WTC11 (cell line): ENCODE results near the gene ING1. TPM values are rescaled to one million over a fixed set of nuclear protein-coding genes. Genes with fewer than 3 reads are reported as not detected.

ENCODE experiments used
- ATAC-seq: fragments of 200-7000 bp; cut with Tn5 transposase; 2 replicates; pipeline ENCODE4 v1.10.0; 2021; ENCODE audit warnings: mild to moderate bottlenecking, moderate library complexity
- CTCF ChIA-PET: fragments of 300-600 bp; sonication (Branson Sonifier 250); formaldehyde crosslinking; loops from one replicate; lab custom pipeline; 2021; ENCODE audit warnings: antibody characterized with exemption; lab: Charles Lee
- POLR2A ChIA-PET: fragments of 350-600 bp; sonication (Branson Sonifier 250); formaldehyde crosslinking; loops from one replicate; lab custom pipeline; 2021; ENCODE audit warnings: antibody characterized with exemption; lab: Charles Lee
- DNase-seq: peaks from one replicate; pipeline ENCODE4 v3.0.0; 2021; ENCODE audit warnings: low spot score
- H3K27ac Mint-ChIP-seq: 2 replicates; pipeline ENCODE4 v1.8.0; 2021; ENCODE audit warnings: mixed read lengths
- H3K27me3 Mint-ChIP-seq: 2 replicates; pipeline ENCODE4 v1.8.0; 2021; ENCODE audit warnings: low read depth, mild to moderate bottlenecking, moderate library complexity, mixed read lengths
- H3K36me3 Mint-ChIP-seq: 2 replicates; pipeline ENCODE4 v1.8.0; 2021; ENCODE audit warnings: mixed read lengths
- H3K4me1 Mint-ChIP-seq: 2 replicates; pipeline ENCODE4 v1.8.0; 2022; ENCODE audit warnings: mixed read lengths
- H3K4me3 Mint-ChIP-seq: 2 replicates; pipeline ENCODE4 v1.8.0; 2021; ENCODE audit warnings: mild to moderate bottlenecking, moderate library complexity, mixed read lengths
- H3K9me3 Mint-ChIP-seq: 2 replicates; pipeline ENCODE4 v1.8.0; 2021; ENCODE audit warnings: mixed read lengths
- AR ChIP-seq: fragments of 250-450 bp; sonication (Bioruptor Pico); IDR thresholded peaks from 2 replicates; pipeline ENCODE4 v1.9.0; 2021; ENCODE audit warnings: mild to moderate bottlenecking
- ATF1 ChIP-seq: sonication (generic); formaldehyde crosslinking; IDR thresholded peaks from 2 replicates; pipeline ENCODE4 v1.8.1; 2023; ENCODE audit warnings: mild to moderate bottlenecking, moderate library complexity, missing genetic modification reagents
- CBFB ChIP-seq: sonication (generic); formaldehyde crosslinking; IDR thresholded peaks from 2 replicates; pipeline ENCODE4 v1.8.1; 2022; ENCODE audit warnings: mild to moderate bottlenecking, low read depth, missing genetic modification reagents
- ELF4 ChIP-seq: sonication (generic); formaldehyde crosslinking; IDR thresholded peaks from 2 replicates; pipeline ENCODE4 v1.8.1; 2022; ENCODE audit warnings: low read depth, mild to moderate bottlenecking, moderate library complexity, missing genetic modification reagents
- ETV6 ChIP-seq: sonication (generic); formaldehyde crosslinking; IDR thresholded peaks from 2 replicates; pipeline ENCODE4 v1.8.1; 2022; ENCODE audit warnings: mild to moderate bottlenecking, missing genetic modification reagents
- GTF2I ChIP-seq: fragments of 250-450 bp; sonication (Bioruptor Pico); conservative IDR thresholded peaks from 2 replicates; pipeline ENCODE4 v1.4.0; 2021; ENCODE audit warnings: mild to moderate bottlenecking
- HMGA2 ChIP-seq: fragments of 250-450 bp; sonication (Bioruptor Pico); IDR thresholded peaks from 2 replicates; pipeline ENCODE4 v1.4.0; 2021; ENCODE audit warnings: mild to moderate bottlenecking, moderate library complexity
- KAT7 ChIP-seq: sonication (generic); formaldehyde crosslinking; IDR thresholded peaks from 2 replicates; pipeline ENCODE4 v1.8.1; 2023; ENCODE audit warnings: missing genetic modification reagents, mild to moderate bottlenecking, borderline replicate concordance
- PRDM15 ChIP-seq: sonication (generic); formaldehyde crosslinking; IDR thresholded peaks from 2 replicates; pipeline ENCODE4 v1.8.0; 2022; ENCODE audit warnings: missing genetic modification reagents
- SMAD4 ChIP-seq: sonication (generic); formaldehyde crosslinking; IDR thresholded peaks from 2 replicates; pipeline ENCODE4 v1.8.0; 2022; ENCODE audit warnings: mild to moderate bottlenecking, missing genetic modification reagents
- SOX15 ChIP-seq: fragments of 250-450 bp; sonication (Bioruptor Pico); IDR thresholded peaks from 2 replicates; pipeline ENCODE4 v1.9.0; 2021; ENCODE audit warnings: mild to moderate bottlenecking
- TCF7 ChIP-seq: sonication (generic); formaldehyde crosslinking; IDR thresholded peaks from 2 replicates; pipeline ENCODE4 v1.8.0; 2022; ENCODE audit warnings: mild to moderate bottlenecking, low read depth, missing genetic modification reagents, moderate library complexity
- TP53 ChIP-seq: sonication (generic); formaldehyde crosslinking; IDR thresholded peaks from 2 replicates; pipeline ENCODE4 v1.8.1; 2023; ENCODE audit warnings: mild to moderate bottlenecking, missing genetic modification reagents
- ZMAT4 ChIP-seq: fragments of 250-450 bp; sonication (Bioruptor Pico); IDR thresholded peaks from 2 replicates; pipeline ENCODE4 v1.9.0; 2021; ENCODE audit warnings: mild to moderate bottlenecking
- ZNF121 ChIP-seq: sonication (generic); formaldehyde crosslinking; IDR thresholded peaks from 2 replicates; pipeline ENCODE4 v1.8.0; 2023; ENCODE audit warnings: missing genetic modification reagents
- ZNF425 ChIP-seq: fragments of 250-450 bp; sonication (Bioruptor Pico); conservative IDR thresholded peaks from 2 replicates; pipeline ENCODE4 v1.9.0; 2021; ENCODE audit warnings: mild to moderate bottlenecking
- total RNA-seq: library from RNA; stranded (reverse); gene quantifications from 3 replicates; pipeline ENCODE4 v1.2.3, GENCODE V29; 2021
- TF ChIP-seq, protein P1 (sequence below): sonication (generic); formaldehyde crosslinking; IDR thresholded peaks from 2 replicates; pipeline ENCODE4 v1.8.1; 2023; ENCODE audit warnings: mild to moderate bottlenecking, missing genetic modification reagents, borderline replicate concordance

ING1 gene
- total RNA-seq, 1 experiment from 2014 or later, result 26.2 TPM

DNA sequence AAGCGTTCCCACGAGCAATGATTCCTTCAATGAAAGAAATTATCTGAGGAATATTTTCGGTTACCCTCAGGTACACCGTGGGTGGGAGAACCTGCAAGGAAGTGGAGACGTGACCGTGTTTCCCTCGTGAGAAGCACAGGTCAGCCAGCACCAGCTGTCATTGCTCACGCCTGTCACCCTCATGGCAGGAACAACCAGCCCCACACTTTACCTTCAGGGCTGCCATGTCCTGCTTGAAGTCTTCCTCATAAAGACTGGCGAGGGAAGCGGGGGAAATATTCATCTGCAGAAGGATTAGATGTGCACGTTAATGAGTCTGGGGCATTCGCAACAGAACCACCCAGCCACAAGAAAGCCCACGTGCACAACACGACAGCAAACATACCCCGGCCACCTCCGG lies 25.8 kb upstream of the ING1 start:
- H3K36me3 Mint-ChIP-seq, result peaks cover 15% of the 10 kb centered on the region
- H3K4me3 Mint-ChIP-seq, result no peak overlapping the region
- DNase-seq (no peak), ATAC-seq (no peak)
- H3K9me3 Mint-ChIP-seq, result no peaks in the 10 kb centered on the region
- TF ChIP-seq KAT7 (no peak), HMGA2 (CRISPR knock-in tag) (no peak), TCF7 (no peak), ZNF121 (no peak), TP53 (CRISPR knock-in tag) (no peak)
- H3K27ac Mint-ChIP-seq, result no peak overlapping the region
- ChIA-PET CTCF (no interaction called here), POLR2A (no interaction called here)
- H3K27me3 Mint-ChIP-seq, result no peaks in the 10 kb centered on the region
- no peaks in the 10 kb centered on the region for H3K4me1 Mint-ChIP-seq

DNA sequence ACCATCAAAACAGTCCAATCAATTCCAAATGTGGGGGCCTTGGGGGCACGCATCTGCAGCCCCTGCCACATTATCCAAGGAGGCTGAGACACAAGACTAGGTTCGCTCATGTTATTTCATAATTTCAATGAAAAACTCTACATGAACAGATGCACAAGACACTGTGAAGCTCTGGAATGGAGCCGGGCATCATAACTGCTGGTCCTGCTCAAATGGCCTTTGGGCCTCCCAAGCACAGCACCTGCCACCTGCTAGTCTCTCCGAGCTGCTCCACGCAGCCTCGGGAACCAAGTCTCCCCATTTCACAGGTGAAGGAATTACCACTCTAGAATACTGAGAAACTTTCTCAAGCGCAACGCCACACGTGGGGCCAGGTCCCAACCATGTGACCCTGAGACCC lies 24.5 kb upstream of the ING1 start:
- H3K4me3 Mint-ChIP-seq, result no peak overlapping the region
- no peaks in the 10 kb centered on the region for H3K27me3 Mint-ChIP-seq
- TF ChIP-seq ETV6 (CRISPR knock-in tag) (no peak), AR (no peak)
- H3K36me3 Mint-ChIP-seq, result peaks cover 18% of the 10 kb centered on the region
- ATAC-seq (no peak), DNase-seq (no peak)
- ChIA-PET POLR2A (no interaction called here), CTCF (interaction anchor here (1.2 to 1.5 kb wide), 2 partner anchors 8 to 44 kb away, joined by 3 read pairs; no protein-coding TSS in a partner anchor)
- no peaks in the 10 kb centered on the region for H3K9me3 Mint-ChIP-seq
- no peak overlapping the region for H3K27ac Mint-ChIP-seq
- no peaks in the 10 kb centered on the region for H3K4me1 Mint-ChIP-seq

GRCh38 chr13:110689711-110690110 lies 23.8 kb upstream of the ING1 start:
- CTCF ChIA-PET, result interaction anchor here (1.2 to 1.5 kb wide), 2 partner anchors 9 to 45 kb away, joined by 3 read pairs; no protein-coding TSS in a partner anchor
- Mint-ChIP-seq H3K4me3 (no peak overlapping the region), H3K27me3 (no peaks in the 10 kb centered on the region), H3K36me3 (peaks cover 18% of the 10 kb centered on the region), H3K9me3 (no peaks in the 10 kb centered on the region), H3K4me1 (no peaks in the 10 kb centered on the region), H3K27ac (no peak overlapping the region)
- no peak for DNase-seq
- POLR2A ChIA-PET, result no interaction called here
- no peak for ATAC-seq
- TF ChIP-seq ATF1 (CRISPR knock-in tag) (no peak), GTF2I (CRISPR knock-in tag) (no peak), SOX15 (CRISPR knock-in tag) (no peak), ZMAT4 (CRISPR knock-in tag) (no peak)
- TF ChIP-seq, all 79 proteins: peak for 0

DNA sequence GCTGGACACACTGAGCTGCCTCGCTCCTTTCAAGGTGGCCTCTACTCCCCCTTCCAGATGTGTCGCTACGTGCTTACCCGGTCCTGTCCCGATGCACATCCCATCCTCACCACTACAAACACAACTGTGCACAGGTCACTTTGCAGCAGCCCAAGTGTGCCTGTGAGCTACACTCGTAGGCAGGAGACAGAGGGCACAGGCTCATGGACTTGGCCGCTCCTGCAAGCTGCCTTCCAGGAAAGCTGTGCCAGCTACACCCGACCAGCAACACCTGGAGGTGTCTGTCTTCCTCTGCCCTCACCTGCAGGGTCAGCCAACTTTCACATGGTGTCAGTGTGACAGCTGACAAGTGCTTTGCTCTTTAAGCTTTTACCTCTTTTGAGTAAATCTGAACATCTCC lies 23.0 kb upstream of the ING1 start:
- H3K27me3 Mint-ChIP-seq, result no peaks in the 10 kb centered on the region
- H3K4me1 Mint-ChIP-seq, result no peaks in the 10 kb centered on the region
- H3K36me3 Mint-ChIP-seq, result peaks cover 15% of the 10 kb centered on the region
- no peaks in the 10 kb centered on the region for H3K9me3 Mint-ChIP-seq
- H3K4me3 Mint-ChIP-seq, result no peak overlapping the region
- ChIA-PET CTCF (interaction anchor here (1.5 to 2.0 kb wide), 2 partner anchors 10 to 46 kb away, joined by 3 to 9 read pairs; no protein-coding TSS in a partner anchor), POLR2A (no interaction called here)
- H3K27ac Mint-ChIP-seq, result no peak overlapping the region
- ATAC-seq, result no peak
- no peak for DNase-seq
- TF ChIP-seq ELF4 (CRISPR knock-in tag) (no peak), PRDM15 (CRISPR knock-in tag) (no peak), ZNF425 (CRISPR knock-in tag) (no peak), SMAD4 (CRISPR knock-in tag) (no peak), CBFB (CRISPR knock-in tag) (no peak)
- TF ChIP-seq, protein P1, sequence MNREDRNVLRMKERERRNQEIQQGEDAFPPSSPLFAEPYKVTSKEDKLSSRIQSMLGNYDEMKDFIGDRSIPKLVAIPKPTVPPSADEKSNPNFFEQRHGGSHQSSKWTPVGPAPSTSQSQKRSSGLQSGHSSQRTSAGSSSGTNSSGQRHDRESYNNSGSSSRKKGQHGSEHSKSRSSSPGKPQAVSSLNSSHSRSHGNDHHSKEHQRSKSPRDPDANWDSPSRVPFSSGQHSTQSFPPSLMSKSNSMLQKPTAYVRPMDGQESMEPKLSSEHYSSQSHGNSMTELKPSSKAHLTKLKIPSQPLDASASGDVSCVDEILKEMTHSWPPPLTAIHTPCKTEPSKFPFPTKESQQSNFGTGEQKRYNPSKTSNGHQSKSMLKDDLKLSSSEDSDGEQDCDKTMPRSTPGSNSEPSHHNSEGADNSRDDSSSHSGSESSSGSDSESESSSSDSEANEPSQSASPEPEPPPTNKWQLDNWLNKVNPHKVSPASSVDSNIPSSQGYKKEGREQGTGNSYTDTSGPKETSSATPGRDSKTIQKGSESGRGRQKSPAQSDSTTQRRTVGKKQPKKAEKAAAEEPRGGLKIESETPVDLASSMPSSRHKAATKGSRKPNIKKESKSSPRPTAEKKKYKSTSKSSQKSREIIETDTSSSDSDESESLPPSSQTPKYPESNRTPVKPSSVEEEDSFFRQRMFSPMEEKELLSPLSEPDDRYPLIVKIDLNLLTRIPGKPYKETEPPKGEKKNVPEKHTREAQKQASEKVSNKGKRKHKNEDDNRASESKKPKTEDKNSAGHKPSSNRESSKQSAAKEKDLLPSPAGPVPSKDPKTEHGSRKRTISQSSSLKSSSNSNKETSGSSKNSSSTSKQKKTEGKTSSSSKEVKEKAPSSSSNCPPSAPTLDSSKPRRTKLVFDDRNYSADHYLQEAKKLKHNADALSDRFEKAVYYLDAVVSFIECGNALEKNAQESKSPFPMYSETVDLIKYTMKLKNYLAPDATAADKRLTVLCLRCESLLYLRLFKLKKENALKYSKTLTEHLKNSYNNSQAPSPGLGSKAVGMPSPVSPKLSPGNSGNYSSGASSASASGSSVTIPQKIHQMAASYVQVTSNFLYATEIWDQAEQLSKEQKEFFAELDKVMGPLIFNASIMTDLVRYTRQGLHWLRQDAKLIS (CRISPR knock-in tag), result no peak
